Adrenal gland (tissue), 5 donors: ENCODE measurements around the gene RALGAPA1.

Experiments used
- POLR2A ChIP-seq, 2 donors: fragments of 450-650 bp; IDR thresholded peaks; one replicate each; pipeline ENCODE4 v1.6.1; 2017; ENCODE audit warnings: antibody characterized with exemption in 2 of 2, mild to moderate bottlenecking in 2 of 2, moderate library complexity in 1 of 2
- TF ChIP-seq, protein P1 (sequence below), 6 experiments: fragments of 450-650 bp in 4 of 6; fragments of 200-600 bp in 2 of 6; sonication (generic) in 1 of 6; IDR thresholded peaks; 1 replicate in 5 of 6; 2 replicates in 1 of 6; pipeline versions ENCODE4 v1.5.1 to v1.8.0; 2016 to 2021; ENCODE audit warnings: antibody characterized with exemption in 6 of 6, mild to moderate bottlenecking in 2 of 6, moderate library complexity in 1 of 6
- donor health status: DM: no; HTN: no; CAD: no.

DNA sequence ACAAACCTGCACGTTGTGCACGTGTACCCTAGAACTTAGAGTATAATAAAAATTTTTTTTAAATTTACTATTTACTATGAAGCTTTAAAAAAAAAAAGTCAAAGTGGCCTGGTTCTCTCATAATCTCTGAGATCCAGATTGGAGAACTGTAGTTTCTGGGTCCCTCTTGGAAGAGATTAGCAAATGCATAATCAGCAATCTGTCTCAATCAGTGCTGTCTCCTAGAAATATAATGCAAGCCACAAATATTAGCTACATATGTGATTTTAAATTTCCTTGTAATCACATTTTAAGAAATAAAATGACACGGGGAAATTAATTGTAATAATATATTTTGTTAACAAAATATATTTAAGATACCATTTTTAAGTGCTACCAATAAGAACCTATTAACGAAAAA is 32.3 kb downstream of the RALGAPA1 start:
- TF ChIP-seq, protein P1, sequence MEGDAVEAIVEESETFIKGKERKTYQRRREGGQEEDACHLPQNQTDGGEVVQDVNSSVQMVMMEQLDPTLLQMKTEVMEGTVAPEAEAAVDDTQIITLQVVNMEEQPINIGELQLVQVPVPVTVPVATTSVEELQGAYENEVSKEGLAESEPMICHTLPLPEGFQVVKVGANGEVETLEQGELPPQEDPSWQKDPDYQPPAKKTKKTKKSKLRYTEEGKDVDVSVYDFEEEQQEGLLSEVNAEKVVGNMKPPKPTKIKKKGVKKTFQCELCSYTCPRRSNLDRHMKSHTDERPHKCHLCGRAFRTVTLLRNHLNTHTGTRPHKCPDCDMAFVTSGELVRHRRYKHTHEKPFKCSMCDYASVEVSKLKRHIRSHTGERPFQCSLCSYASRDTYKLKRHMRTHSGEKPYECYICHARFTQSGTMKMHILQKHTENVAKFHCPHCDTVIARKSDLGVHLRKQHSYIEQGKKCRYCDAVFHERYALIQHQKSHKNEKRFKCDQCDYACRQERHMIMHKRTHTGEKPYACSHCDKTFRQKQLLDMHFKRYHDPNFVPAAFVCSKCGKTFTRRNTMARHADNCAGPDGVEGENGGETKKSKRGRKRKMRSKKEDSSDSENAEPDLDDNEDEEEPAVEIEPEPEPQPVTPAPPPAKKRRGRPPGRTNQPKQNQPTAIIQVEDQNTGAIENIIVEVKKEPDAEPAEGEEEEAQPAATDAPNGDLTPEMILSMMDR (IDR thresholded peaks at IDR 0.05) = no peak
- no peak for TF ChIP-seq POLR2A (IDR thresholded peaks at IDR 0.05)
